Anterior cingulate cortex (tissue), 58 donors: Measurements from ENCODE around the gene PPL.
"Not testable (repeated sequence)": the region's sequence is repeated elsewhere in the genome, so short reads cannot be mapped to it uniquely, and the experiment has no call there.

ENCODE experiments used
- DNase-seq, 58 donors: peaks; one replicate each; lab custom pipeline; 2025; lab: John Stamatoyannopoulos, UW

PPL gene, protein sequence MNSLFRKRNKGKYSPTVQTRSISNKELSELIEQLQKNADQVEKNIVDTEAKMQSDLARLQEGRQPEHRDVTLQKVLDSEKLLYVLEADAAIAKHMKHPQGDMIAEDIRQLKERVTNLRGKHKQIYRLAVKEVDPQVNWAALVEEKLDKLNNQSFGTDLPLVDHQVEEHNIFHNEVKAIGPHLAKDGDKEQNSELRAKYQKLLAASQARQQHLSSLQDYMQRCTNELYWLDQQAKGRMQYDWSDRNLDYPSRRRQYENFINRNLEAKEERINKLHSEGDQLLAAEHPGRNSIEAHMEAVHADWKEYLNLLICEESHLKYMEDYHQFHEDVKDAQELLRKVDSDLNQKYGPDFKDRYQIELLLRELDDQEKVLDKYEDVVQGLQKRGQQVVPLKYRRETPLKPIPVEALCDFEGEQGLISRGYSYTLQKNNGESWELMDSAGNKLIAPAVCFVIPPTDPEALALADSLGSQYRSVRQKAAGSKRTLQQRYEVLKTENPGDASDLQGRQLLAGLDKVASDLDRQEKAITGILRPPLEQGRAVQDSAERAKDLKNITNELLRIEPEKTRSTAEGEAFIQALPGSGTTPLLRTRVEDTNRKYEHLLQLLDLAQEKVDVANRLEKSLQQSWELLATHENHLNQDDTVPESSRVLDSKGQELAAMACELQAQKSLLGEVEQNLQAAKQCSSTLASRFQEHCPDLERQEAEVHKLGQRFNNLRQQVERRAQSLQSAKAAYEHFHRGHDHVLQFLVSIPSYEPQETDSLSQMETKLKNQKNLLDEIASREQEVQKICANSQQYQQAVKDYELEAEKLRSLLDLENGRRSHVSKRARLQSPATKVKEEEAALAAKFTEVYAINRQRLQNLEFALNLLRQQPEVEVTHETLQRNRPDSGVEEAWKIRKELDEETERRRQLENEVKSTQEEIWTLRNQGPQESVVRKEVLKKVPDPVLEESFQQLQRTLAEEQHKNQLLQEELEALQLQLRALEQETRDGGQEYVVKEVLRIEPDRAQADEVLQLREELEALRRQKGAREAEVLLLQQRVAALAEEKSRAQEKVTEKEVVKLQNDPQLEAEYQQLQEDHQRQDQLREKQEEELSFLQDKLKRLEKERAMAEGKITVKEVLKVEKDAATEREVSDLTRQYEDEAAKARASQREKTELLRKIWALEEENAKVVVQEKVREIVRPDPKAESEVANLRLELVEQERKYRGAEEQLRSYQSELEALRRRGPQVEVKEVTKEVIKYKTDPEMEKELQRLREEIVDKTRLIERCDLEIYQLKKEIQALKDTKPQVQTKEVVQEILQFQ (N-terminal part only)

DNA sequence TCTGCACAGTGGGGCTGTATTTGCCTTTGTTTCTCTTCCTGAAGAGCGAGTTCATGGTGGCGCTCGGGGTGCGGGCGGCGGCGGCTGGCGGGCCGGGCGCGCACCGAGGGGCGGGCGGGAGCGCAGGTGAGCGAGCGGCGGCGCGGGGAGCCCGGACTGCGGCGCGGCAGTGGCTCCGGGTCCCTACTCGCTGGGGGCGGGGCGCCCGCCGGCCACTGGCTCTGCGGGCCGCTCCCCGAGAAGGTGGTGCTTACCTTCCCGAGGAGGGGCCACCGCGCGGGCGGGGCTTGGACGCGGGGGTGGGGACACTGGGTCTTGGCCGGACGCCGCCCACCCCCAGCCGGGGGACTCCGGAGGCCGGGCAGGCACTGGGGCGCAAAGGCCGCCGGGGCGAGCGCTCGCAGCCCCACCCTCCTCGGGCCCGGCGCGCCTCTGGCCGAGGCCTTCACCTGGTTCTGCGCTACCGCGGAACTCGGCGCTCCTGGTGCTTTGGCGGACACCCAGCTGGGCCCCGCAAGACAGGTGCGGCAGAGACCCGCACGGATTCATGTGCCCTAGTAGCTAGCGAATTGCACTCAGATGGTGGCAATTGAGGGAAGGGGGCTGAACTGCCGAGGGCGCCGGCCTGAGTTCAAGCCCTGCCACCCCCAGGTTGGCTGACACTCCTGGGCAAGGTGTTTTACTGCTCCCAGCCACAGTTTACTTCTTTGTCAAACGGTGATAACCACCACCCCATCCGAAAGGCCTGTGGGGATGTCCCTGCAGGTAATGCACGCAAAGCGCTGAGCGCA, at the start of gene PPL:
PPL (minus strand) TSS at position 158 of the 791 bp plus-strand sequence; CDS start at position 55, 103 bp downstream.
- DNase-seq: peak in 2 of 58 donors; percentile 15 to 36

DNA sequence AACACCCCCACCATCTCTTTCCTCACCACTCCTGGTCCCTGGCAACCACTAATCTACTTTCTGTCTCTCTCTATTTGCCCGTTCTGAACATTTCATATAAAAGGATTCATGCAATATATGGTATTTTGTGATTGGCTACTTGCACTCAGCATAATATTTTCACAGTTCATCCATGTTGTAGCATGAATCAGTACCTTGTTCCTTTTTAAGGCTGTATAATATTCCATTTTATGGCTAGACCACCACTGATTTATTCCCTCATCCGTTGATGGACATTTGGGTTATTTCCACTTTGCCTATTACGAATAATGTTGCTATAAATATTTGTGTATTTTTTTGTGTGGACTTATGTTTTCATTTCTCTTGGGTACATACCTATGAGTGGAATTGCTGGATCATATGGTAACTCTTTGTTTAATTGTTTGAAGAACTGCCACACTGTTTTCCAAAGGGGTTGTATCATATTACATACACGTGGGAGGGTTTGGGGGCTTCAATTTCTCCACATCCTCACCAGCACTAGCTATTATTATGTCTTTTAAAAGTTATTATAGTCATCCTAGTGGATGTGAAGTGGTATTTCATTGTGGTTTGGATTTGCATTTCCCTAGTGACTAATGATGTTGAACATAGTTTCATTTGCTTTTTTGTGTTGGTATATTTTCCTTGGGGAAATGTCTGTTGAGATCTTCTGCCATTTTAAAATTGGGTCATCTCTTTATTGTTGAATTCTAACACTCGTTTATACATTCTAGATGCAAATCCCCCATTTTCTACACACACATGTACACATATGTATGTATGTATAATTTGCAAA, 47.4 kb upstream of the PPL start:
- DNase-seq: no peak

DNA sequence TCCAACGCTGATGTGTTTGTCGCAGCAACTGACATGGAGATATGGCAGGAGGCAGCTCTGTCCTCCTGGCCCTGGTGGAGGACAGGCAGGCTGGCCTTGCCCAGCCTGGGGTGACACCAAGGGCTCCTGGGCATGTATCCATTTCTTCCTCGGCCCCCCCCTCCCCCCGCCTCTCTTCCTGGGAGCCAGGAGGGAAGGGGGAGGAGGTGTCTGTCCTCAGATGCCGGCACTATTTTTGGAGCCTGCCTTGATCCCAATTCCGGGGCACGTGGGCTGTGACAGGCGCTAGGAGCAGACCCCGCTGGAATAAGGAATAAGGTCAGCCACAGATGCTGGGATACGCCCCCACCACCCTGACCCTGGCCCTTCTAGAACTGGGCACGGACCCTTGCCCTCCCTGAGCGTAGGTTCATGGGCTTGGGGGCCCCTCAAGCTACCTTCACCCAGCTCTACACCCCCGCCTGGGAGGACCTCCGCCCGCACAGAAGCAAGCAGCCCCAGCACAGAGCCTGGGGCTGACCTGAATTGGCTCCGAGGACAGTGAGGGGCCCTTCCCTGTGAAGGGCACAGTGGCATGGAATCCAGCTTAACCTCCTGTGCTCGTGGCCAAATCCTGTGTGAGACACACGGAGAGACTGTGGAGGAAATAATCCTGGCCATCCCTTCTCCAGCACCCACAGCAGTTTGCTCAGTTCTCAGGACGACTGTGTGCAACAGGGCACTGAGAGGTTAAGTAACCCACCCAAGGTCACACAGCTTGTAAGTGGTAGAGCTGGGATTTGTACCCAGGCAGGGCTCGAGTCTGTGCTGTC, 45.3 kb upstream of the PPL start:
- DNase-seq: peak in 11 of 58 donors; percentile 29 to 67 (median 40)

DNA sequence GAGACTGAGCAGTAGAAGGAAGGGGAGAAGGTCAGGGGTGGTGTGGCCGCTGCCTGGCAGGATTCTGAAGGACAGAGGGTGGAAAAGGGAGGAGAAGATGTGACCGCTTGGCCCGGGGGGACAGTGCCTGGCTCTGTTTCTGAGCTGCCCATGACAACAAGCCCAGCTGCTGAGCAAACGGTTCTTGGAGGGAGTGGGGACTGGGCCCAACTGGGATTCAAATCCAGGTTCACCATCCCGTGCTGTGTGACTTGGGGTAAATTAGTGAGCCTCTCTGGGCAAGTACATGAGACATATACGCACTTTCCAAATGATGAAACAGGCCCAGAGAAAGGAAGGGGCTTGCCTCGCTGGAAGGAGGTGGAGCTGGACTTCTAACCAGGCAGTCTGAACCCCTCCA, 44.5 kb upstream of the PPL start:
- peak in 4 of 58 donors; percentile 19 to 50 (median 34) for DNase-seq

DNA sequence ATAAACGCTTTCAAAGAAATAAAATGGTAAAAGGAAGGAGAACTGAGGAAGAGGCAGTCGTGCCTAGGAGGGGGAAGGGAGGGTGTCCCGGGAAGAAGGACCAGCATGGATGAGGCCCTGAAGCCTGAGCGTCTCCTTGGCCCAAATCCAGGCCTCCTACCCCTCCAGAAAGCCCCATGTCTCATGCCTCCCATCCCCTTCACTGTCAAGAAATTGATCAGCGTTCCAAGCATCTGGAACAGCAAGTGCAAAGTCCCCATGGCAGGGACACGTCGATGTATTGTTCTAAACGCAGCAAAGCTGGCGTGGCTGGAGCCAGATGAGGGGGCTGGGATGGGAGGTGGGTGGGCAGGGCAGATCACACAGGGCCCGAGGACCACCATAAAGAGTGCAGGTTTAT, 43.7 kb upstream of the PPL start:
- DNase-seq: no peak

DNA sequence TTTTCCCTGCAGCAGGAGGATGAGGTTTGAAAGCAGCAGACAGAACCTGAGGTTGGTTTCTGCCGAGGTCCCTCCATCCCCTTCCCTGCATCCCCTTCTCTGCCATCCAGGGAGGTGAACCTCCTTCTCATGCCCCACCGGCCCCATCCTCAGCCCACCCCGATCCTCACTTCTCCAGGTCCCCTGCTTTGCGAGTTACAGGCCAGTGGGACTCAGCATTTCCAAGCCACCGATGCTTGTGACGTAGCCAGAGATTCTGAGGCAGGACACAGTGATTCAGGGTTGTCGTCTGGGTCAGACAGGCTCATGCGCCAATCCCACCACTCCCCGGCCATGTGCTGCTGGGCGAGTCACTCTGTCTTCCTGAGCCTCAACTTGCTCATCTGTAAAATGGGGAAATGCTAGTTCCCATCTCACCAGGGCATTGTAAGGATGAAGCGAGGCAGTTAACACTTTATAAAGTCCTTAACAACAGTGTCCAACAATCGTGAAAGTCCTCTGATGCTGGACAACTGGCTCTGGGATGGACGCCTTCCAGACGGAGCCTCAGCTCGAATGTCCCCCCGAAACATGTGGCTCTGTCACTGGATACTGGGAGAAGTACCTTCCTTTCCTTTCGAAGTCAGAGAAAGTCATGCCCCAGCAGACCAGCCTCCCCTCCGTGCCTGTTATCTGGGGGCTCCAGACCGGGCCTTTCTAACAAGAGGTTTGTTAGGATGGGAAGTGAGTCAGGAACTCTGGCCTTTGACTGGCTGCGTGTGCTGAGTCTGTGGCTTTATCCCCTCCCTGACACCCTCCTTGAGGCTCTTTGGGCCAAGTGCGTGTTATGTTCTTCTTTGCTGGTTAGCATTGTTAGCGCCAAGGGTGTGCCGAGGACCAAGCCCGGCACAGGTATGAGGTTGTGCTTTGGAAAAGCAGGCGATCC, 43.0 kb upstream of the PPL start:
- DNase-seq: no peak

DNA sequence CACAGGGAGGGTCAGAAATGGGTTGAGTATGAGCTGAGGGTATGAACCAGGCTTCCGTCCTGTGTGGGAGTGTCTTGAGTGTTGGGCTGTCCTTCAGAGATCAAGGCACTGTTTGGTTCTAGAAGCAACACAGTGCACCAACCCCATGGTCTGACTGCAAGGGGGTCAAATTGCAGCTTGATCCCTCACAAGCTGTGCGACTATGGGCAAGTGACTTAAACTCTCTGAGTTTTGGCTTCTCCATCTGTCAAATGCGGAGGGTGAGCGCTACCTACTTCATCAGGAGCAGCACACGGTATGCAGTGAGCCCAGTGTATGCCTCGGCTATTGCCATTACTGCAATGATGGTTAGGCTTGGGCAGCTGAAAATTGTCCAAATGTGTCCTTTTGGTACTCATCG, 42.2 kb upstream of the PPL start:
- DNase-seq: no peak

DNA sequence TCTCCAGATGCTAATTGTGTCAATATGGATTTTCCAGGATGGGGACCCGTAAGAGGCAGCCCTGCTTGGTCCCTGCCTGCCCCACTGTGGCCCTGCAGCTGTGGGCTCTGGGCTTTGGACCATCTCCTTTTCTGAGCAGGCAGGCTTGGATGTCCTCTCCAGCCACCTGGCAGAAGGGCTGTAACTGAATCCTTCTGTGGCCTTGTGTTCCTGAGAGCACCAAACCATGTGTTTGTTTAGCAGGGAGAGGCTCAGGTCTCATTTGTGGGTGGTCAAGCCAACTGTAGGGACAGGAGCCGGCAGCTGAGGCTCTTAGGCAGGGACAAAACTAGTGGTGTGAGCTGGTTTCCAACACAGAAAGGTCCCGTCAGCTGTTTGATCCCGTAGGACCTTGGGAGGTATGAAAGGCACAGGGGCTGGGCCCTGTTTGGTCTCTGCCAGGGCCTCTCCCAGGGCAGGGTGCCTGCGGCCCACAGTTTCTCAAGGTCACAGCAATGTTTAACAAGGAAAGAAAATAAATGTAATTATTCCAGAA, 39.7 kb upstream of the PPL start:
- DNase-seq: no peak

DNA sequence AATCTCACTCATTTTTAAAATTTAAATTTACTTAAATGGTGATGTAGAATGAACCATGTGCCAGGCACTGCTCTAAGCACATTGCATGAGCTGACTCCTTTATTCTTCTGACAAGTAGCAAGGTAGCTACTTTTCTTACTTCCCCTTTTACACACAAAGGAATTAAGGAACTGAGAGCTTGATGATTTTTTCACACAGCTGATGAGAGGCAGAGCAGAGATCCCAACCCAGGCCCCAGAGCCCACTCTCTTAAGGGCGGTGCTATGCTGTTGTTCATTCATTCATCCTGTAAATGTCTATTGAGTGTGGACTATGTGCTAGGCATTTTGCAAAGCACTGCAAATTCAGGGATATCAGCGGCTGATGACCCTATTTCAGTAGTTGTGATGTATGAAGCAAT, 39.1 kb upstream of the PPL start:
- DNase-seq: no peak

DNA sequence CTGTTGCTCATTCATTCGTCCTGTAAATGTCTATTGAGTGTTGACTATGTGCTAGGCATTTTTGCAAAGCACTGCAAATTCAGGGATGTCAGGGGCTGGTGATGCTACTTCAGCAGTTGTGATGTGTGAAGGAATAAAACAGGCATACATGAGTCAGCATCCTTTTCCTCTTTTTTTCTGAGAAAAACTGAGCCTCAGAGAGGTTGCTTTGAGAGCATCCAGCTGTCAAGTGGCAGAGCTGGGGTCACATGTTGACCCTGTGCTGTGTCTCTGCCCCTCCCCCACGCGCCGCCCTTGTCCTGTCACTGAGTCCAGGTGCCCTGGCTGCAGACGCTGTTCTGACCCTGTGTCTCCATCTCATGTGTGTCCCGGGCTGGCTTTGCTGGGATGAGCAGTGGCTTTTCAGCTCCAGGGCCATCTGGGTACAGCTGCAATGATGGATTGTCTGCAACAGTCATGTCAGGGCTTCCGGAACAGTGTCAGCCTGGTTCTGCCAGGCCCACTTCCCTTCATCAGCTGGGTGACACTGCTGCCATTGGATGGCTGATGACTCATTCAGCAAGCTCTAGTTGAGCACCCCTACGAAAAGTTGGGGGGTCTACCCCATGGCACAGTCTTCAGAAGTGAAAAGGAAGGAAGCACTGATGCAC, 36.1 kb upstream of the PPL start:
- DNase-seq: peak in 50 of 58 donors; percentile 22 to 93 (median 67)

DNA sequence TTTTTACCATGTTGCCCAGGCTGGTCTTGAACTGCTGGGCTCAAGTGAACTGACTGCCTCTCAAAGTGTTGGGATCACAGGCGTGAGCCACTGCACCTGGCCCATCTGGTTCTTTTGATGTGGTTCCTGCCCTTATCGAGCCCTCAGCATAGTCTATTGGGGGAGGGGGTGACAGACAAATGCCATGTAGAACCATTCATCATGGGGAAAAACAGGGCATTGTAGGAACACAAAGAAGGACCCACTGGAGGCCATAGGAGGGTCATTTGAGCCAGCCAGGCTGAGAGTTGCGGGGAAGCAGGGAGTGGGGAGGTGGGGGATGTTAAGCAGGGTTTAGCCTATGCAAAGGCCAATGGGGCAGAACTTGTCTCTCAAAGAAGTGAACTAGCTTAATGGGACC, 33.1 kb upstream of the PPL start:
- DNase-seq: peak in 1 of 58 donors; percentile 47

DNA sequence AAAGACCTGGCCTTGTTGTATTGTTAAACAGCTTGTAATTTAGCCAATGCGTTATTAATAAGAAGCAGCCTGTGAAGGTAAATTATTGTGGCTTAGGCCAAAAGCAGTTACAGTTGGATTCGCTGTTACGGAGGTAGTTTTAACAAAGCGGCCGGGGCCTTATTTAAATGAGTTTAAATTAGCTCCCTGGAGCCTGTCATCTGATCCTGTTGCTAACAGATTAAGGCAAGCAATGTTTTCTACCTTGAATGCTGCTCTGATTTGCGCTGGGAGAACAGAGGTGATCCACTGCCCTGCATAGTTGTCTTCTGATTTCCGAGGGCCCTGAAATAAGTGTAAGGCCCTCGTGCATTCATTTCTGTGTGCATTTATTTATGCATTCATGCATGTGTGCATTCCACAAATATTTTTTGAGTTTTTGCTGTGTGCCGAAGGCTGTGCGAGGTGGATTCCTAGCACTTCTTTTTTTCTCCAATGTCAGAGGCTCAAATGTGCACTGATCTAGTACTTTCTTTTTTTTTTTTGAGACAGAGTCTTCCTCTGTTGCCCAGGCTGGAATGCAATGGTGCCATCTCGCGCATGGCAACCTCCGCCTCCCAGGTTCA, 32.0 kb upstream of the PPL start:
- no peak for DNase-seq

DNA sequence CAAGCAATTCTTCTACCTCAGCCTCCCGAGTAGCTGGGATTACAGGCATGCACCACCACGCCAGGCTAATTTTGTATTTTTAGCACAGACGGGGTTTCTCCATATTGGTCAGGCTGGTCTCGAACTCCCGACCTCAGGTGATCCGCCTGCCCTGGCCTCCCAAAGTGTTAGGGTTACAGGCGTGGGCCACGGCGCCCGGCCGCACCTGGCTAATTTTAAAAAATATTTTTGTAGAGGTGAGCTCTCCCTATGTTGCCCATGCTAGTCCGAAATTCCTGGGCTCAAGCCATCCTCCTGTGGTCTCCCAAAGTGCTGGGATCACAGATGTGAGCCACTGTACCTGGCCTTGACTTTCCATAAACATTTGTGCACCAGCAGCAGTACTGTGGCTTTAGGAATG, 31.3 kb upstream of the PPL start:
- DNase-seq: not testable (repeated sequence)

DNA sequence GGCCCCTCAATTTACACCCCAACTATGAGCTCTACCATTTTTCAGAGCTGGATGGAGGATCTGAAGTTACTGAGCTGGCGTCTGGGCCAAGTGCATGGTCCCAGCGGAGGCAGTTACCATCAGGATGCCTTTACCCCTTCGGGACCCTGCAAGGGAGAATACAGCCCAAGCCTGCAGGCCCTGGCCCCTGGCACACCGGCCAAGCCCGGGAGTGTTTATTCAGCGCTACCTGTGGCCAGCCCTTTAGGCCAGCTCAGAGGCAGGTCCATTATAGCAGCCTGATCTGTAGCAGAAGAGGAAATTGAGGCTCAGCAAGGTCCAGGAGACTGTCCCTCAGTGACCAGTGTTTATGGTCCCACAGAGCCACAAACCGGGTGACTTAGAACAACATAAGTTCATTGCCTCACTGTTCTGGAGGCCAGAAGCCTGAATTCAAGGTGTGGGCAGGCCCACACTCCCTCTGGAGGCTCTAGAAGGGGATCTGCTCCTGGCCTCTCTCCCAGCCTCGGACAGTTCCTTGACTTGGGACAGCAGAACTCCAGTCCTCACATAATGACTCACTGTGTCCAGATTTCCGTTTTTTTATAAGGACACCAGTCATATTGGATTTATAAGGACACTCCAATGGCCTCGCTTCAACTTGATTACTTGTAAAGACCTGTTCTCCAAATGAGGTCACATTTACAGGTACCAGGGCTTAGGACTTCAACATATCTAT, 29.9 kb upstream of the PPL start:
- DNase-seq: no peak

DNA sequence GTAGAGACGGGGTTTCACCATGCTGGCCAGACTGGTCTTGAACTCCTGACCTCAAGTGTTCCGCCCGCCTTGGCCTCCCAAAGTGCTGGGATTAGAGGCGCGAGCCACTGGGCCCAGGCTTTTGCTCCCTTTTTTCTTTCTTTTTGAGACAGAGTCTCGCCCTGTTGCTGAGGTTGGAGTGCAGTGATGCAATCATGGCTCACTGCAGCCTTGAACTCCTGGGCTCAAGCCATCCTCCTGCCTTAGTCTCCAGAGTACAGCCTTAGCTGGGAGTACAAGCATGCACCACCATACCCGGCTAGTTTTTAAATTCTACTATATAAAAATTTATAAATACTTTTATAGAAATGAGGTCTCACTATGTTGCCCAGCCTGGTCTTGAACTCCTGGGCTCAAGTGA, 26.6 kb upstream of the PPL start:
- not testable (repeated sequence) for DNase-seq
